K562 (cell line): Measurements from ENCODE around the gene BAIAP2. TPM values are rescaled to one million over a fixed set of nuclear protein-coding genes. Genes with fewer than 3 reads are reported as not detected.
A peak's percentile ranks its signal among the peaks of the same experiment; 100 is the strongest.

ENCODE experiments used
- ATAC-seq: fragments of 200-7000 bp; cut with Tn5 transposase; 3 replicates; pipeline ENCODE4 v1.9.1; 2020; ENCODE audit warnings: moderate library complexity
- BruUV-seq: library from RNA; stranded (reverse); fragments of 400-500 nt; replicated peaks from 2 replicates; lab custom pipeline; 2021; lab: Mats Ljungman, UMichigan
- CTCF ChIA-PET: fragments of 300-600 bp; formaldehyde crosslinking; extraction: SDS; loops from one replicate; lab custom pipeline; 2021; ENCODE audit warnings: low intra/inter-chr PET ratio; lab: Yijun Ruan, JAX
- POLR2A ChIA-PET: fragments of 300-600, 350-650 bp; sonication (Branson Sonifier 250); formaldehyde crosslinking; extraction: SDS; loops from one replicate; lab custom pipeline; 2021; ENCODE audit warnings: antibody characterized with exemption, inconsistent platforms; lab: Yijun Ruan, JAX
- DNase-seq, 4 experiments: peaks; one replicate each; pipeline versions ENCODE4 v3.0.0 to v3.0.0-alpha.2; 2011 to 2018; ENCODE audit warnings: low spot score in 3 of 4, mixed read lengths in 3 of 4; ENCODE audit errors: extremely low read depth in 1 of 4
- FAIRE-seq: peaks from 2 replicates; lab custom pipeline; 2011; peaks lifted over from hg19 to GRCh38; lab: Jason Lieb, UNC
- H2AFZ ChIP-seq: 2 replicates; pipeline ENCODE4 v1.6.0; 2011; ENCODE audit warnings: low read depth, low read length, control low read depth, inconsistent platforms
- H3K27ac ChIP-seq: fragments of 200-600 bp; 3 replicates; pipeline ENCODE4 v1.8.0; 2011; ENCODE audit warnings: low read depth, mild to moderate bottlenecking, control low read depth, inconsistent platforms, low read length, moderate library complexity, mixed read lengths; ENCODE audit errors: extremely low read depth
- H3K27me3 ChIP-seq, 2 experiments: fragments of 300-600 bp in 1 of 2; 2 replicates in 1 of 2; 3 replicates in 1 of 2; pipeline versions ENCODE4 v1.6.0 to v1.8.0; 2011; ENCODE audit warnings: inconsistent platforms in 2 of 2, low read length in 2 of 2, mild to moderate bottlenecking in 1 of 2, mixed read lengths in 1 of 2, moderate library complexity in 1 of 2; ENCODE audit not compliant: control insufficient read depth in 2 of 2, insufficient read depth in 2 of 2
- H3K36me3 ChIP-seq: fragments of 300-600 bp; 3 replicates; pipeline ENCODE4 v1.8.0; 2011; ENCODE audit warnings: mild to moderate bottlenecking, low read length, inconsistent platforms; ENCODE audit not compliant: control insufficient read depth, insufficient read depth
- H3K4me1 ChIP-seq, 2 experiments: fragments of 200-600 bp in 1 of 2; replicated peaks in 1 of 2; 2 replicates in 1 of 2; 3 replicates in 1 of 2; pipeline versions ENCODE4 v1.5.1 to v1.8.0; 2011; ENCODE audit warnings: inconsistent platforms in 2 of 2, low read length in 2 of 2, mild to moderate bottlenecking in 1 of 2, mixed read lengths in 1 of 2, moderate library complexity in 1 of 2; ENCODE audit not compliant: control insufficient read depth in 2 of 2, insufficient read depth in 2 of 2
- H3K4me2 ChIP-seq: 2 replicates; pipeline ENCODE4 v1.6.1; 2011; ENCODE audit warnings: low read length, control low read depth, inconsistent platforms, mixed read lengths; ENCODE audit not compliant: insufficient read depth
- H3K4me3 ChIP-seq: fragments of 200-600 bp; sonication (generic), shearing (Covaris generic); 2 replicates; pipeline ENCODE4 v1.5.1; 2016; ENCODE audit warnings: control low read depth, inconsistent platforms
- H3K79me2 ChIP-seq: fragments of 200-600 bp; 3 replicates; pipeline ENCODE4 v1.8.0; 2011; ENCODE audit warnings: low read length, inconsistent platforms; ENCODE audit not compliant: control insufficient read depth, insufficient read depth
- H3K9ac ChIP-seq, 2 experiments: 2 replicates each; pipeline versions ENCODE4 v1.6.0 to v1.6.1; 2011; ENCODE audit warnings: low read depth in 2 of 2, low read length in 2 of 2, control low read depth in 1 of 2, inconsistent platforms in 1 of 2, mild to moderate bottlenecking in 1 of 2, mixed read lengths in 1 of 2; ENCODE audit not compliant: insufficient read depth in 1 of 2
- H3K9me1 ChIP-seq: one replicate; pipeline ENCODE4 v1.6.0; 2011; ENCODE audit warnings: inconsistent platforms, mild to moderate bottlenecking, low read length, moderate library complexity; ENCODE audit not compliant: control insufficient read depth, insufficient read depth
- H3K9me3 ChIP-seq: replicated peaks from 2 replicates; pipeline ENCODE4 v1.5.1; 2011; ENCODE audit warnings: low read depth, low read length, inconsistent platforms; ENCODE audit not compliant: control insufficient read depth, insufficient read depth
- H4K20me1 ChIP-seq: replicated peaks from 2 replicates; pipeline ENCODE4 v1.6.1; 2011; ENCODE audit warnings: low read length, inconsistent platforms, mixed read lengths; ENCODE audit not compliant: control insufficient read depth, insufficient read depth
- CBFB ChIP-seq: sonication (generic); formaldehyde crosslinking; IDR thresholded peaks from 2 replicates; pipeline ENCODE4 v1.4.0; 2020; ENCODE audit warnings: mild to moderate bottlenecking, missing genetic modification reagents
- CBX3 ChIP-seq, 2 experiments: IDR thresholded peaks; 1 replicate in 1 of 2; 2 replicates in 1 of 2; pipeline ENCODE4 v1.6.1; 2012; ENCODE audit warnings: inconsistent platforms in 2 of 2, low read length in 2 of 2, borderline replicate concordance in 1 of 2, control low read depth in 1 of 2
- CCAR2 ChIP-seq: fragments of 200-400 bp; formaldehyde crosslinking; IDR thresholded peaks from 2 replicates; pipeline ENCODE4 v1.6.1; 2017; ENCODE audit warnings: mild to moderate bottlenecking, low read depth, low read length
- FOXK2 ChIP-seq, 2 experiments: fragments of 450-650 bp; IDR thresholded peaks in 1 of 2; conservative IDR thresholded peaks in 1 of 2; 2 replicates each; pipeline ENCODE4 v1.6.1; 2016; ENCODE audit warnings: low read depth in 2 of 2, mild to moderate bottlenecking in 1 of 2
- HNRNPK ChIP-seq: fragments of 200-400 bp; formaldehyde crosslinking; IDR thresholded peaks from one replicate; pipeline ENCODE4 v1.6.1; 2018; ENCODE audit warnings: mild to moderate bottlenecking, low read depth, low read length; ENCODE audit not compliant: poor library complexity, severe bottlenecking
- KHSRP ChIP-seq: fragments of 450-650 bp; IDR thresholded peaks from 2 replicates; pipeline ENCODE4 v1.6.1; 2017
- MED1 ChIP-seq: sonication (generic); formaldehyde crosslinking; IDR thresholded peaks from 2 replicates; pipeline ENCODE4 v1.8.1; 2023; ENCODE audit warnings: missing genetic modification reagents, borderline replicate concordance
- POLR3G ChIP-seq: IDR thresholded peaks from 2 replicates; pipeline ENCODE4 v1.6.1; 2011; ENCODE audit not compliant: insufficient read length, insufficient replicate concordance; ENCODE audit errors: extremely low read depth
- ZNF445 ChIP-seq: fragments of 250-450 bp; sonication (Bioruptor Pico); IDR thresholded peaks from 2 replicates; pipeline ENCODE4 v1.4.0; 2020; ENCODE audit warnings: low read depth, mild to moderate bottlenecking, moderate library complexity
- WGBS: fragments of 100-300 bp; shearing (Covaris generic); methylation state at CpG from one replicate; pipeline ENCODE4 v1.1.6; 2016; ENCODE audit warnings: low coverage, mixed read lengths; ENCODE audit not compliant: insufficient coverage; ENCODE audit errors: missing lambda C conversion rate; 5-methylcytosine and 5-hydroxymethylcytosine counted together
- in situ Hi-C: fragments of 300-500 bp; cut with MboI; formaldehyde crosslinking; loops from 4 replicates; pipeline ENCODE4 v1.15.0; 2018; ENCODE audit warnings: inconsistent platforms, mixed read lengths
- intact Hi-C: fragments of 100-400 bp; cut with micrococcal nuclease; formaldehyde crosslinking; loops from 2 replicates; pipeline ENCODE4 v1.14.2; 2022
- polyA plus RNA-seq, 8 experiments: library from polyadenylated mRNA; depleted of rRNA in 4 of 8; stranded (reverse) in 5 of 8; unstranded in 3 of 8; fragments of >200 nt; fragmentation: Nextera tagmentation in 2 of 8; fragmentation: Illumina TruSeq in 1 of 8; extraction: Ambion mirVana in 2 of 8; extraction: Trizol in 1 of 8; gene quantifications; 2 replicates each; pipeline versions ENCODE4 v1.2.1 to v1.2.3, GENCODE V29; 2011 to 2014; ENCODE audit warnings: inconsistent platforms in 1 of 8, missing spikeins in 1 of 8
- total RNA-seq, 7 experiments: library from RNA; depleted of rRNA in 6 of 7; stranded (reverse); fragments of >200 nt in 6 of 7; fragmentation: Illumina TruSeq in 2 of 7; extraction: Trizol in 2 of 7; gene quantifications; 2 replicates each; pipeline versions ENCODE4 v1.2.1 to v1.2.3, GENCODE V29; 2011 to 2021; ENCODE audit warnings: low replicate concordance in 1 of 7
- TF ChIP-seq, protein P1 (sequence below), 2 experiments: fragments of 450-650 bp in 1 of 2; sonication (generic) in 1 of 2; formaldehyde crosslinking; conservative IDR thresholded peaks; 2 replicates each; pipeline versions ENCODE4 v1.4.0 to v1.8.1; 2020 to 2022; ENCODE audit warnings: mild to moderate bottlenecking in 1 of 2, missing genetic modification reagents in 1 of 2

BAIAP2 gene
- total and polyA plus RNA-seq, 9 of the 15 experiments (the other 6 are each of a cell fraction or from before 2014, with no cell fraction given): 2.3 to 51.6 (median 18.4) TPM

DNA sequence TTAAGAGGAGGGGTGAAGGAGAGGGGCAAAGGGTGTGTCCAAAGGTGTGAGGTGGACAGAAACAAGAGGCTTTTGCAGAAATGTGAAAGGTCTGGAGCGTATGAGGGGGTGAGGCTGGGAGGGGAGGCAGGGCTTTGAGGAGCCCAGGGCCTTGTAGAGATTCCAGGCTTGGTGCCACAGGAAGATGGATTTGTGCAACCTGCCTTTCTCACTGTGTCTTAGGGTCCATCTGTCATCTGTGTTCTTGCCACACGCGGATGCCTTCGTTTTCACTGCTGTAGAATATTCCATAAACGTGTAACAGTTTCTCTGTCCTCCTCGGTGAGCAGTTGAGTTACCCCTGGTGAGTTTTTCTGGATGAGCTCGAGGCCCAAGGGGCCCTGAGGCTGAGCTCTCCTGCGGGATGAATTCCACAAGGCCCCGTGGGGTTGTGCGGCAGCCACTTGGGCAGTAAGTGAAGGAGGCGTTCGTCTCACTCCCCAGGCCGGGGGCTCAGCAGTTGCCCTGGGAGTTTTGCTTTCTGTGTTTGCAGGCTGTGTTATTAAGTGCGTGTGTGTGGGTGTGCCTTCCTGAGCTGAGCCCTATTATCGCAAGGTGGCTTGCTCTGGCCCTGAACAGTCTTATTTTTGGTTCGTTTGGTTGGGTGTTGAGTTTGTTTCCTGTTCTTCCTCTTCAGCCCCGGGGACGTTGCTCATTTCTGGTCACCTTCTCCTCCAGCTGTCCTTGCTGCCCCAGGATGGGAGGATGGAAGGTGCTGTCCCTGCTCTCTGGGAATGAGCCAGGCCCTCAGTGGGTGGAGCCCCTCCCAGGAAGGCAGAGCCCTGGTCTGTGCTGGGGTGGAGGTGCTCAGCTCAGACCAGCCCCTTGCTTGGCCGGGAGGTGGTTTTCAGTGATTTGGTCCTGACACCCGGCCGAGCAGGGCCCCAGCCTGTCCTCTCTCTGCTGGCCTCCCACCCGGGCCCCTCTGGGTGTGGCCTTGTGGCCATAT lies 28.4 kb downstream of the BAIAP2 start:
- Histone ChIP-seq H3K9me3 (no peaks in the 10 kb centered on the region), H3K9me1 (no peaks in the 10 kb centered on the region), H3K79me2 (no peaks in the 10 kb centered on the region; the same call in 2 of the 3 replicates), H3K9ac (peak overlapping the region in 1 of 2 experiments; percentile 74; a peak in 2 of 4 replicates), H3K27me3 (no peaks in the 10 kb centered on the region), H3K4me2 (no peak overlapping the region), H2AFZ (no peak overlapping the region), H3K36me3 (peaks cover 38% of the 10 kb centered on the region; the same call in 2 of the 3 replicates), H3K4me3 (no peak overlapping the region), H4K20me1 (no peaks in the 10 kb centered on the region; the same call in 1 of the 2 replicates), H3K4me1 (peaks cover 0 to 56% of the 10 kb centered on the region in 2 experiments; a peak in 3 of 5 replicates), H3K27ac (no peak overlapping the region)
- WGBS: 80% methylated on average over 22 of the region's 22 CpGs
- in situ Hi-C loops: no loop called here
- CTCF ChIA-PET: no interaction called here
- BruUV-seq: no TSS peak
- POLR2A ChIA-PET: interaction anchor here (0.6 to 0.9 kb wide), 2 partner anchors 13 to 573 kb away, joined by 3 read pairs; partner anchors contain the start of genes NPLOC4 and TSPAN10
- DNase-seq (no peak), FAIRE-seq (no peak), ATAC-seq (no peak)
- TF ChIP-seq CCAR2 (no peak), CBFB (CRISPR knock-in tag) (no peak), CBX3 (IDR thresholded peaks at IDR 0.05; ENCODE audit: borderline replicate concordance in 1 of 2, low read length in 2 of 2) (no peak), POLR3G (no peak), HNRNPK (no peak), ZNF445 (CRISPR knock-in tag) (no peak), FOXK2 (conservative IDR thresholded peaks at IDR 0.05 in 1 of 2, IDR thresholded peaks at IDR 0.05 in 1 of 2; ENCODE audit: low read depth in 2 of 2) (no peak), KHSRP (no peak), MED1 (CRISPR knock-in tag) (no peak)
- TF ChIP-seq, protein P1, sequence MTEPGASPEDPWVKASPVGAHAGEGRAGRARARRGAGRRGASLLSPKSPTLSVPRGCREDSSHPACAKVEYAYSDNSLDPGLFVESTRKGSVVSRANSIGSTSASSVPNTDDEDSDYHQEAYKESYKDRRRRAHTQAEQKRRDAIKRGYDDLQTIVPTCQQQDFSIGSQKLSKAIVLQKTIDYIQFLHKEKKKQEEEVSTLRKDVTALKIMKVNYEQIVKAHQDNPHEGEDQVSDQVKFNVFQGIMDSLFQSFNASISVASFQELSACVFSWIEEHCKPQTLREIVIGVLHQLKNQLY (CRISPR knock-in tag; conservative IDR thresholded peaks at IDR 0.05): no peak
- intact Hi-C loops: no loop called here
